Kidney epithelial cell (primary cell): ENCODE measurements around the gene REPS1. TPM values are rescaled to one million over a fixed set of nuclear protein-coding genes. Genes with fewer than 3 reads are reported as not detected.

Source experiments
- DNase-seq: peaks from one replicate; pipeline ENCODE4 v3.0.0-alpha.2; 2010; ENCODE audit warnings: low read depth
- H3K27me3 ChIP-seq: 2 replicates; pipeline ENCODE4 v1.6.0; 2011; ENCODE audit warnings: low read length; ENCODE audit not compliant: control insufficient read depth, insufficient read depth
- H3K36me3 ChIP-seq: 2 replicates; pipeline ENCODE4 v1.5.1; 2011; ENCODE audit warnings: low read length; ENCODE audit not compliant: control insufficient read depth, insufficient read depth
- H3K4me3 ChIP-seq: 2 replicates; pipeline ENCODE4 v1.5.1; 2011; ENCODE audit warnings: low read depth, mild to moderate bottlenecking, control low read depth, low read length
- total RNA-seq: library from RNA; depleted of rRNA; stranded (reverse); fragments of >200 nt; gene quantifications from 2 replicates; pipeline ENCODE4 v1.2.3, GENCODE V29; 2015
- TF ChIP-seq, protein P1 (sequence below): IDR thresholded peaks from 2 replicates; pipeline ENCODE4 v1.5.1; 2011; ENCODE audit warnings: mild to moderate bottlenecking, moderate library complexity, low read length, control low read depth, inconsistent platforms; ENCODE audit not compliant: insufficient read depth, poor library complexity, severe bottlenecking

Gene REPS1
- total RNA-seq, 1 donor from 2014 or later, result 40.7 TPM

DNA sequence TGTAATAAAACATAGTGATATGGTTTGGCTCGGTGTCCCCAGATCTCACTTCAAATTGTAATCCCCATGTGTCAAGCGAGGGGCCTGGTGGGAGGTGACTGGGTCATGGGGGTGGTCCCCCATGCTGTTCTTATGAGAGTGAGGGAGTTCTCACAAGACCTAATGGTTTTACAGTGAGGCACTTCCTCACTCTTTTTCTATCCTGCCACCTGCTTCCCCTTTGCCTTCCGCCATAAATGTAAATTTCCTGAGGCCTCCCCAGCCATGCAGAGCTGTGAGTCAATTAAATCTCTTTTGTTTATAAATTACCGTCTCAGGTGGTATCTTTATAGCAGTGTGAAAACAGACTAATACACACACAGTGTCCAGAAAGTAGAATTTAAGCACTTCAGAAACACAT is 78.5 kb downstream of the REPS1 start:
- H3K27me3 ChIP-seq, result no peaks in the 10 kb centered on the region
- H3K4me3 ChIP-seq, result no peak overlapping the region
- no peak for DNase-seq
- H3K36me3 ChIP-seq, result peaks cover 4% of the 10 kb centered on the region
- TF ChIP-seq, protein P1, sequence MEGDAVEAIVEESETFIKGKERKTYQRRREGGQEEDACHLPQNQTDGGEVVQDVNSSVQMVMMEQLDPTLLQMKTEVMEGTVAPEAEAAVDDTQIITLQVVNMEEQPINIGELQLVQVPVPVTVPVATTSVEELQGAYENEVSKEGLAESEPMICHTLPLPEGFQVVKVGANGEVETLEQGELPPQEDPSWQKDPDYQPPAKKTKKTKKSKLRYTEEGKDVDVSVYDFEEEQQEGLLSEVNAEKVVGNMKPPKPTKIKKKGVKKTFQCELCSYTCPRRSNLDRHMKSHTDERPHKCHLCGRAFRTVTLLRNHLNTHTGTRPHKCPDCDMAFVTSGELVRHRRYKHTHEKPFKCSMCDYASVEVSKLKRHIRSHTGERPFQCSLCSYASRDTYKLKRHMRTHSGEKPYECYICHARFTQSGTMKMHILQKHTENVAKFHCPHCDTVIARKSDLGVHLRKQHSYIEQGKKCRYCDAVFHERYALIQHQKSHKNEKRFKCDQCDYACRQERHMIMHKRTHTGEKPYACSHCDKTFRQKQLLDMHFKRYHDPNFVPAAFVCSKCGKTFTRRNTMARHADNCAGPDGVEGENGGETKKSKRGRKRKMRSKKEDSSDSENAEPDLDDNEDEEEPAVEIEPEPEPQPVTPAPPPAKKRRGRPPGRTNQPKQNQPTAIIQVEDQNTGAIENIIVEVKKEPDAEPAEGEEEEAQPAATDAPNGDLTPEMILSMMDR, result no peak

DNA sequence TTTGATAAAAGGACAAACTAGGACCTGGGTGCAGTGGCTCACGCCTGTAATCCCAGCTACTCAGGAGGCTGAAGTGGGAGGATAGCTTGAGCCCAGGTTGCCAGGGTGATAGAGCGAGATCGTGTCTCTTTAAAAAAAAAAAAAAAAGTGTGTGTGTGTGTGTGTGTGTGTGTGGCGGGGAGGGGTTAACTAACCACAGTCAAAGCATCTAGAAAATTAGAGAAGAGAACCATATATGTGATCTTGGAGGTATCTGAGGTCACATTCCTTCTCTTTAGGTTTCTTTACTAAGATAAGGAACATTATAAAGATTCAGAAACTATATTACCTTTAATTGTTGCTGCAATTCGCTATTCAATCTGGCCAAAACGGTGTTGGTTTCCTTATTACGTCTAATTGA is 80.9 kb downstream of the REPS1 start:
- Histone ChIP-seq H3K36me3 (peaks cover 4% of the 10 kb centered on the region), H3K4me3 (no peak overlapping the region), H3K27me3 (no peaks in the 10 kb centered on the region)
- DNase-seq, result no peak
- TF ChIP-seq, protein P1, result no peak

DNA sequence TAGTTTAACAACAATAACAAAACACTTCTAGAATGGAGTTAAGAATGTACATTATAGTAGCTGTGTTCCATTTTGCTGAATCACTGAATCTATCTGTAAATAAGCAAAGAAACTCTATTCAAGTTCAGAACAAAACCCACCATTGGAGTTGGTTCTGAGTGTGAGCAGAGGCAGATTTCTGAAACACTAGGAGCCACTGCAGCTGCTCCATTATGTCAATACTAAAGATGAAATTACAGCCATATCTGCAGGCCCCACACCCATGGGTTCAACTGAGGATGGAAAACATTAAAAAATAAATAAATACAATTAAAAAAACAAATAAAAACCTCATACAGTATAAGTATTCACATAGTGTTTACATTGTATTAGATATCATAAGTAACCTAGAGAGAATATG is 91.0 kb downstream of the REPS1 start:
- TF ChIP-seq, protein P1, result no peak
- no peak for DNase-seq
- no peaks in the 10 kb centered on the region for H3K27me3 ChIP-seq
- H3K36me3 ChIP-seq, result no peaks in the 10 kb centered on the region
- no peak overlapping the region for H3K4me3 ChIP-seq

DNA sequence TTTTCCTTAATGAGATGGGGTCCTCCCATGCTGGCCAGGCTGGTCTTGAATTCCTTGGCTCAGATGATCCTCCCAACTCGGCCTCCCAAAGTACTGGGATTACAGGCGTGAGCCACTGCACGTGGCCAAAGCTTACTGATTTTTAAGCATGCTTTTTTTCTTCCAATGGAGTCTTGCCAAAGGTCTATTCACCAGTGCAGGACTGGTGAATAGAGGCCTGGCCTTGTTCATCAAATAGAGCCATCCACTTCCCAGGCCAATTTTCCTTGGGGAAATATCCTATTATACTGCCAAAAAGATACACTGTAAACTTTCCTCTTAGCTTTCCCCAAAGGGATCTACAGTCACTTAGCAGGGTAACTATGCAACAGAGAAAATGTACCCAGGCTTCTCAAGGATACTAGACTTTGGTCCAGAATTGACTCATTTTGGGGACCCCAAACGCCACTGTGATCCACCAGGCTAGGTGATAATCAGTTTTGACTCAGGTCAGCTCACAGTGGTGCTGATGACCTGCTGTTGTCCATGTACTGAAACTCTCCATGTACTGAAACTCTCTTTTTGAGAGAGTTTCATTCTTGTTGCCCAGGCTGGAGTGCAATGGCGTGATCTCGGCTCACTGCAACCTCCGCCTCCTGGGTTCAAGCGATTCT is 91.8 kb downstream of the REPS1 start:
- TF ChIP-seq, protein P1, result no peak
- no peaks in the 10 kb centered on the region for H3K36me3 ChIP-seq
- DNase-seq, result no peak
- no peak overlapping the region for H3K4me3 ChIP-seq
- no peaks in the 10 kb centered on the region for H3K27me3 ChIP-seq

DNA sequence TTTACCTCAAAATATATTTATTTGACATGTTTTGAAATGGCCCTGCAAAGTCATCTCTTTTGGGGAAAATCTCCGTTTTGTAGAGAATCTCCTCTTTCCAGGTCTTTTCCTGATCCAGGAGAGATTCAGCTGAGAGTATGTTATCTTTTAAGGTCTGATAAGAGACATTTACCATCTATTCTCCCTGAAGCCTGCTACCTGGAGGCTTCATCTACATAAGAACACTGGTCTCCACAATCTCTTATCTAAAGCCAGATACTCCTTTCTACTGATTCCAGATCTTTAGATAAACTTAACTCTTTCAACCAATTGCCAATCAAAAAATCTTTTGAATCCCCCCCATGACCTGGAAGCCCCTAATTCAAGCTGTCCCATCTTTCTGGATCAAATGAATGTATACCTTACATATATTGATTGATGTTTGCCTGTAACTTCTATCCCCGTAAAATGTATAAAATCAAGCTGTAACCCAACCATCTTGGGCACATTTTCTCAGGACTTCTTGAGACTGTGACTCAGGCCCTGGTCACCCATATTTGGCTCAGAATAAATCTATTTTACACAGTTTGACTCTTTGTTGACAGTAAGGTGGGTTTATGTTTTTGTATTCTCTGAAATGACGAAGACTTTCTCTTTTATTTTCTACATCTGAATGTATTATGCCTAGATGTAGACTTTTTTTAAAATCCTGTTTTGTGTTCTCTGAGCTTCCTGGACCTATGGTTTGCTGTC is 96.6 kb downstream of the REPS1 start:
- H3K4me3 ChIP-seq, result no peak overlapping the region
- H3K36me3 ChIP-seq, result no peaks in the 10 kb centered on the region
- TF ChIP-seq, protein P1, result no peak
- DNase-seq, result no peak
- no peaks in the 10 kb centered on the region for H3K27me3 ChIP-seq

DNA sequence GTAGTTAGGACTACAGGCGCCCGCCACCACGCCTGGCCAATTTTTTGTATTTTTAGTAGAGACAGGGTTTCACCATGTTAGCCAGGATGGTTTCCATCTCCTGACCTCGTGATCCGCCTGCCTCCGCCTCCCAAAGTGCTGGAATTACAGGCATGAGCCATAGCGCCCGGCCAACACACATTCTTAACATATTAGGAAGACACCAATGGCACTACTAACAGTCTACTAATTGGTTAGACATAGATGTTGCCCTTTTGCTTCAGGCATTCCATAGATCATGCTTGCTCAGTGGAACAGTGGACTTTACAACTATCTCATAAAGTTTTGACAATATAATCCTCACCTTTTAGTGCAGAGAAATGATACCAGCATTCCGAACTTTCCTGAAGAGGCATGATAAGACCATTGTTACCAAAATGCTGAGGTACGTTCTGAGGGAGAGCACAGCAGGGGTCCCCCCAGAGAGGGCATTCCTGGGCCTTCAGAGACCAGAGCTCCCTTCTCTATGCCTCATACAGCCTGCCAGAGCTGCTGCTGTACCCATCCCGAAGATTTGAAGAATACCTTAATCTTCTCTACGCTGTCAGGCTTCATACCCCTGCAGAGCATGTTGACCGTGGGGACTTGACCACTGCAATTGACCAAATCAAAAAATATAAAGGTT is 102.8 kb downstream of the REPS1 start:
- no peak for DNase-seq
- no peak overlapping the region for H3K4me3 ChIP-seq
- H3K36me3 ChIP-seq, result no peaks in the 10 kb centered on the region
- TF ChIP-seq, protein P1, result no peak
- no peaks in the 10 kb centered on the region for H3K27me3 ChIP-seq
